Measurements from ENCODE around the gene ITPR1.

GRCh38 chr3:4846543-4846942 is 353.4 kb downstream of the ITPR1 start:
- TF ChIP-seq CTCF (IDR thresholded peaks at IDR 0.05; ENCODE audit: low read depth, low read length, missing input control) (no peak), SP1 (IDR thresholded peaks at IDR 0.05) (no peak)
